Parathyroid adenoma (tissue), 2 donors: ENCODE measurements around the gene RARRES2.

Source experiments
- H2AFZ ChIP-seq: fragments of 300-600 bp; sonication (generic); one replicate; pipeline ENCODE4 v1.7.0; 2017; ENCODE audit warnings: antibody characterized with exemption, mild to moderate bottlenecking
- H3K27ac ChIP-seq: fragments of 300-600 bp; sonication (generic); one replicate; pipeline ENCODE4 v1.7.0; 2017
- H3K27me3 ChIP-seq: fragments of 300-600 bp; sonication (generic); one replicate; pipeline ENCODE4 v1.7.0; 2017; ENCODE audit warnings: low read length; ENCODE audit not compliant: control insufficient read depth, insufficient read depth
- H3K36me3 ChIP-seq: fragments of 300-600 bp; sonication (generic); one replicate; pipeline ENCODE4 v1.7.0; 2017; ENCODE audit warnings: low read length; ENCODE audit not compliant: control insufficient read depth, insufficient read depth
- H3K4me1 ChIP-seq: fragments of 300-600 bp; sonication (generic); one replicate; pipeline ENCODE4 v1.7.0; 2017; ENCODE audit warnings: control low read depth
- H3K4me2 ChIP-seq: fragments of 300-600 bp; sonication (generic); one replicate; pipeline ENCODE4 v1.7.0; 2017; ENCODE audit warnings: low read length
- H3K4me3 ChIP-seq: fragments of 300-600 bp; sonication (generic); one replicate; pipeline ENCODE4 v1.7.0; 2017; ENCODE audit warnings: low read depth, low read length
- H3K79me2 ChIP-seq: fragments of 300-600 bp; sonication (generic); one replicate; pipeline ENCODE4 v1.7.0; 2017; ENCODE audit warnings: control low read depth
- H3K9ac ChIP-seq: fragments of 300-600 bp; sonication (generic); one replicate; pipeline ENCODE4 v1.7.0; 2017; ENCODE audit warnings: mild to moderate bottlenecking
- H3K9me3 ChIP-seq: fragments of 300-600 bp; sonication (generic); one replicate; pipeline ENCODE4 v1.7.0; 2017; ENCODE audit warnings: low read length; ENCODE audit not compliant: control insufficient read depth
- CTCF ChIP-seq: fragments of 300-600 bp; sonication (generic); IDR thresholded peaks from one replicate; pipeline ENCODE4 v1.7.0; 2017; ENCODE audit warnings: antibody characterized with exemption, mild to moderate bottlenecking
- donor health status: primary hyperparathyroidism.

Gene RARRES2

DNA sequence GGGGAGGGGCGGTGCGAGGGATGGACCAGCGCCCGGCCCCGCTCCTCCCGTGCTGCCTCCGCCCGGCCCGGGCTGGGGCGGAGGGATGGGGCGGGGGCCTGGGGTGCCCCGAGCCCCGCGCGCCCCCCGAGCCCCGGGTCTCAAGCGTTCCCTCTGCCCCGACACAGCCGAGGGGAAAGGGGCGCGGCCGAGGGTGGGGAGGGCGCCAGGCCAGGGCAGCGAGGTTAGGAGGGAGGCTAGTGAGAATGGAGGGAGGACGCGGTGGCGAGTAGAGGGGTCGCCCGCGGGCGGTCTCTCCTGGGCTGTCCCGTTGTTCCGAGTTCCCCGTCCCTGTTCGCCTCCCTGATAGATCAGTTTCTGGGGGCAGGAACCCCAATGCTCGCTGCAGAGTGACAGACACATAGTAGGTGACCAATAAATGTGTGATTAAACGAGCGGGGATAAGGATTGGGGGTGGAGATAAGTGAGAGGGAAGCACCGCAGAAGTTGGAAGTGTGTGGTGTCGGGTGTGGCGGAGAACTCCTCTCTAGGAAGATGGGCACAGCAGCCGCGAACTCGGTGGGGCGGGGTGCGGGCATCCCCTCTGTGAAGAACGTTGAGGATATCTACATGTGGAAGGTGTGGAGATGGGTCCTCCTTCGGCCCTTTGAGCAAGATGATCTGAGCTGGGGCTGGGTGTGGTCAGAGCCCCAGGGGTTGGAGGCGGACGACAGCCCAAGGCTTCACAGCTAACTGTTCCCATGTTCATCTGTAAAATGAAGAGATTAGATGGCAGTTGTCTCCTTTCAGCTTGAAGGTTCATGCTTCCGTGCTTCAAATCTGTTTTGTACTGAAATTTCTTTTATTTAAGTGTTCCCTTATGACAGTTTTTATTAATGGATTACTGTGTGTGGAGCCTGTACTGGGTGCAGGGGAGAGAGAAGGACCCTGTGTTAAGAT, 38.3 kb upstream of the RARRES2 start:
- no peak overlapping the region for H3K9ac ChIP-seq
- no peaks in the 10 kb centered on the region for H3K27me3 ChIP-seq
- peak overlapping the region; percentile 99 for H3K4me2 ChIP-seq
- H2AFZ ChIP-seq: peak overlapping the region; percentile 80
- H3K79me2 ChIP-seq: no peaks in the 10 kb centered on the region
- no peaks in the 10 kb centered on the region for H3K4me1 ChIP-seq
- H3K4me3 ChIP-seq: peak overlapping the region; percentile 90
- no peaks in the 10 kb centered on the region for H3K36me3 ChIP-seq
- TF ChIP-seq CTCF: no peak
- no peaks in the 10 kb centered on the region for H3K9me3 ChIP-seq
- peak overlapping the region; percentile 47 for H3K27ac ChIP-seq

DNA sequence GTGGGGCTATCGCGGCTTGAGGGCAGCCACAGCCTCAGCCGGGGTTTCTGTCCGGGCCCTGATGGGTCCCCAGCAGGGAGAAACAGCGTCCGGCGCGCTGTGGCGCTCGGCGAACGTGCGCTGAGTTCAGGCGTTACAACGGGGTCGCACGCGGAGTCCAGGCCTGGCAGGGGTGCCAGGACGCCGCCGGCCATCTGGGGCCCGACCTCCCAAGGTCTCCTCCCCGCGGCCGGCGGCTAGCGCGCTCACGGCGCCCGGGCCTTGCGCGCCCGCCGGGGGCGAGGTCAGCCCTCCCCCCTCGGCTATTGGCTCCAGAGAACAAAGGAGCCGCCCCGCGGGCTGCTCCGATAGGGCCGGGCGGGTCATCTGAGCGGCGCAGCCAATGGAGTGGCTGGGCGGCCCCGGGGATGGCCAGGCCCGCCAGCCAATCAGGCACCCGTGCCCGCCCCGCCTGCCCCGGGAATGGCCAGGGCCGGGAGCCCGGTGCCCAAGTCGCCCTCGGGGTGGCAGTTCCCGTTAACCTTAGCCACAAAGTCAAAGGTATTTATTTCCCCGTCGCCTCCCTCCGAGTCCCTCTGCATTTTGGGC, 37.5 kb upstream of the RARRES2 start, which contains the start of gene ZNF775:
Gene ZNF775, plus strand, starts transcription at position 478 of the 588 bp plus-strand sequence. CDS start 9,141 bp downstream, outside the sequence.
- Histone ChIP-seq H3K9ac (peak within 1 kb of the TSS; percentile 91), H3K27ac (peak within 1 kb of the TSS; percentile 93), H3K4me1 (no peaks in the 10 kb centered on the region), H3K79me2 (no peaks in the 10 kb centered on the region), H3K27me3 (no peaks in the 10 kb centered on the region), H3K36me3 (no peaks in the 10 kb centered on the region), H2AFZ (peak within 1 kb of the TSS; percentile 80), H3K4me2 (peak within 1 kb of the TSS; percentile 99), H3K4me3 (peak within 1 kb of the TSS; percentile 90), H3K9me3 (no peaks in the 10 kb centered on the region)
- TF ChIP-seq CTCF: peak; percentile 5

- Histone ChIP-seq H3K4me3 (peak overlapping the region; percentile 90), H3K4me1 (peaks cover under 1% of the 10 kb centered on the region)
These were observed 36.9 kb upstream of the RARRES2 start for GRCh38 chr7:150378115-150378852.

GRCh38 chr7:150377635-150378034, 36.2 kb upstream of the RARRES2 start:
- no peaks in the 10 kb centered on the region for H3K9me3 ChIP-seq
- H3K27me3 ChIP-seq: no peaks in the 10 kb centered on the region
- peak overlapping the region; percentile 90 for H3K4me3 ChIP-seq
- TF ChIP-seq CTCF: no peak
- peaks cover 3% of the 10 kb centered on the region for H3K79me2 ChIP-seq
- no peak overlapping the region for H3K9ac ChIP-seq
- H2AFZ ChIP-seq: no peak overlapping the region
- H3K27ac ChIP-seq: peak overlapping the region; percentile 93
- H3K4me1 ChIP-seq: peaks cover 4% of the 10 kb centered on the region
- no peaks in the 10 kb centered on the region for H3K36me3 ChIP-seq
- H3K4me2 ChIP-seq: peak overlapping the region; percentile 97

More at GRCh38 chr7:150378115-150378852, 36.9 kb upstream of the RARRES2 start:
- Histone ChIP-seq H3K9me3 (no peaks in the 10 kb centered on the region), H3K27me3 (no peaks in the 10 kb centered on the region), H3K27ac (peak overlapping the region; percentile 93), H3K9ac (peak overlapping the region; percentile 91), H2AFZ (peak overlapping the region; percentile 80), H3K4me2 (peak overlapping the region; percentile 97), H3K36me3 (no peaks in the 10 kb centered on the region), H3K79me2 (no peaks in the 10 kb centered on the region)
- TF ChIP-seq CTCF: peak; percentile 31
